Natural killer cell (primary cell): ENCODE data around the gene KDM5C. TPM values are rescaled to one million over a fixed set of nuclear protein-coding genes. Genes with fewer than 3 reads are reported as not detected.
A peak's percentile ranks its signal among the peaks of the same experiment; 100 is the strongest.

Experiments
- ATAC-seq, 3 donors: fragments of 150-1000 bp in 2 of 3; fragments of 200-7000 bp in 1 of 3; cut with Tn5 transposase; 1 replicate in 1 of 3; 2 replicates in 2 of 3; pipeline ENCODE4 v1.10.0; 2021; ENCODE audit warnings: mild to moderate bottlenecking in 2 of 3, moderate library complexity in 2 of 3
- DNase-seq, 2 donors: peaks; one replicate each; pipeline versions ENCODE4 v3.0.0 to v3.0.0-alpha.2; 2013 to 2021; ENCODE audit warnings: mixed read lengths in 1 of 2
- H3K27ac ChIP-seq: one replicate; pipeline ENCODE4 v1.5.1; 2013; ENCODE audit warnings: mild to moderate bottlenecking, low read length
- H3K27me3 ChIP-seq: one replicate; pipeline ENCODE4 v1.6.1; 2013; ENCODE audit warnings: low read length; ENCODE audit not compliant: control insufficient read depth, insufficient read depth
- H3K36me3 ChIP-seq: one replicate; pipeline ENCODE4 v1.6.1; 2013; ENCODE audit warnings: low read length; ENCODE audit not compliant: control insufficient read depth, insufficient read depth
- H3K4me1 ChIP-seq: one replicate; pipeline ENCODE4 v1.6.1; 2013; ENCODE audit warnings: low read length; ENCODE audit not compliant: control insufficient read depth, insufficient read depth
- H3K4me3 ChIP-seq: one replicate; pipeline ENCODE4 v1.5.1; 2013; ENCODE audit warnings: low read length
- H3K9me3 ChIP-seq: one replicate; pipeline ENCODE4 v1.6.1; 2013; ENCODE audit warnings: low read length; ENCODE audit not compliant: control insufficient read depth, insufficient read depth
- H3K27ac Mint-ChIP-seq, 2 donors: one replicate each; pipeline ENCODE4 v1.8.0; 2022; ENCODE audit warnings: mild to moderate bottlenecking in 2 of 2, mixed read lengths in 2 of 2, moderate library complexity in 1 of 2
- H3K27me3 Mint-ChIP-seq, 2 donors: one replicate each; pipeline ENCODE4 v1.8.0; 2022; ENCODE audit warnings: low read depth in 2 of 2, mixed read lengths in 2 of 2
- H3K36me3 Mint-ChIP-seq: one replicate; pipeline ENCODE4 v1.8.0; 2022; ENCODE audit warnings: mixed read lengths
- H3K4me1 Mint-ChIP-seq, 2 donors: one replicate each; pipeline ENCODE4 v1.8.0; 2022; ENCODE audit warnings: mixed read lengths in 2 of 2
- H3K4me3 Mint-ChIP-seq: one replicate; pipeline ENCODE4 v1.8.0; 2022; ENCODE audit warnings: mild to moderate bottlenecking, moderate library complexity, mixed read lengths
- H3K9me3 Mint-ChIP-seq, 2 donors: one replicate each; pipeline ENCODE4 v1.8.0; 2022; ENCODE audit warnings: mixed read lengths in 2 of 2
- CTCF ChIP-seq: fragments of 200-600 bp; IDR thresholded peaks from one replicate; pipeline ENCODE4 v1.8.0; 2022; ENCODE audit warnings: antibody characterized with exemption
- WGBS: methylation state at CpG from one replicate; pipeline ENCODE4 v1.1.7; 2013; ENCODE audit warnings: missing lambda C conversion rate; ENCODE audit not compliant: insufficient coverage; 5-methylcytosine and 5-hydroxymethylcytosine counted together
- intact Hi-C: fragments of 100-400 bp; cut with micrococcal nuclease; formaldehyde crosslinking; loops from one replicate; pipeline ENCODE4 v1.14.2; 2022
- total RNA-seq, 4 donors: library from RNA; stranded (reverse); fragments of 120-200 nt in 1 of 4; gene quantifications; one replicate each; pipeline versions ENCODE4 v1.2.3 to v1.2.4, GENCODE V29; 2013 to 2022

Gene KDM5C
- total RNA-seq, 3 donors from 2014 or later (not counting 1 experiment from before 2014, with no cell fraction given), result 191 to 307 (median 196) TPM

- no peaks in the 10 kb centered on the region for H3K9me3 Mint-ChIP-seq
- no peaks in the 10 kb centered on the region for H3K4me1 Mint-ChIP-seq
- H3K4me3 Mint-ChIP-seq, result no peak overlapping the region
- no peak overlapping the region for H3K27ac Mint-ChIP-seq
- no peaks in the 10 kb centered on the region for H3K27me3 ChIP-seq
- H3K36me3 ChIP-seq, result no peaks in the 10 kb centered on the region
- no peak overlapping the region for H3K27ac ChIP-seq
- H3K36me3 Mint-ChIP-seq, result no peaks in the 10 kb centered on the region
- no peak for TF ChIP-seq CTCF
- ATAC-seq (no peak), DNase-seq (no peak)
- intact Hi-C loops, result no loop called here
- H3K9me3 ChIP-seq, result no peaks in the 10 kb centered on the region
- H3K27me3 Mint-ChIP-seq, result peaks cover 4 to 14% of the 10 kb centered on the region in 2 donors
- no peaks in the 10 kb centered on the region for H3K4me1 ChIP-seq
- H3K4me3 ChIP-seq, result no peak overlapping the region
- 89% methylated on average over 8 of the region's 9 CpGs for WGBS
These were observed 8.5 kb upstream of the KDM5C start for GRCh38 chrX:53233536-53233935.

GRCh38 chrX:53230116-53230515 lies 5.1 kb upstream of the KDM5C start:
- Mint-ChIP-seq H3K9me3 (no peaks in the 10 kb centered on the region), H3K4me3 (no peak overlapping the region), H3K4me1 (peaks cover 5 to 11% of the 10 kb centered on the region in 2 donors), H3K27ac (no peak overlapping the region), H3K27me3 (peaks cover 4 to 14% of the 10 kb centered on the region in 2 donors), H3K36me3 (no peaks in the 10 kb centered on the region)
- intact Hi-C loops, result no loop called here
- Histone ChIP-seq H3K4me1 (no peaks in the 10 kb centered on the region), H3K36me3 (no peaks in the 10 kb centered on the region), H3K4me3 (no peak overlapping the region), H3K27me3 (no peaks in the 10 kb centered on the region), H3K27ac (no peak overlapping the region), H3K9me3 (no peaks in the 10 kb centered on the region)
- 80% methylated on average over 4 of the region's 5 CpGs for WGBS
- ATAC-seq, result no peak
- no peak for TF ChIP-seq CTCF
- no peak for DNase-seq

GRCh38 chrX:53227224-53227765 lies 2.3 kb upstream of the KDM5C start:
- Mint-ChIP-seq H3K27me3 (peaks cover 4 to 14% of the 10 kb centered on the region in 2 donors), H3K4me3 (peak overlapping the region; percentile 8), H3K4me1 (peaks cover 27 to 34% of the 10 kb centered on the region in 2 donors), H3K36me3 (no peaks in the 10 kb centered on the region), H3K27ac (no peak overlapping the region), H3K9me3 (no peaks in the 10 kb centered on the region)
- Histone ChIP-seq H3K36me3 (no peaks in the 10 kb centered on the region), H3K9me3 (no peaks in the 10 kb centered on the region), H3K27me3 (no peaks in the 10 kb centered on the region), H3K27ac (no peak overlapping the region), H3K4me1 (peaks cover 24% of the 10 kb centered on the region), H3K4me3 (no peak overlapping the region)
- intact Hi-C loops, result loop anchor here (5.0 kb wide), 1 partner anchor 140 kb away; no protein-coding TSS in a partner anchor
- DNase-seq, result no peak
- no peak for ATAC-seq
- WGBS, result 83% methylated on average over 7 of the region's 7 CpGs
- TF ChIP-seq CTCF, result no peak
